ENCODE measurements around the gene AGPAT3. TPM values are rescaled to one million over a fixed set of nuclear protein-coding genes. Genes with fewer than 3 reads are reported as not detected.
A peak's percentile ranks its signal among the peaks of the same experiment; 100 is the strongest.

AGPAT3 gene
- total and polyA plus RNA-seq, 7 experiments from 2014 or later = 11.4 to 121 (median 62.5) TPM

GRCh38 chr21:44002511-44002910, 137.5 kb downstream of the AGPAT3 start:
- no peaks in the 10 kb centered on the region for H3K36me3 ChIP-seq (ENCODE audit: control insufficient read depth in 2 of 3, insufficient read depth in 3 of 3, low read length in 3 of 3)
- DNase-seq (no peak), ATAC-seq (no peak)
- H3K36me3 Mint-ChIP-seq = peaks cover 0 to 1% (median 0%) of the 10 kb centered on the region in 5 donors
- ChIA-PET POLR2A (no interaction called here), CTCF (interaction anchor here (0.7 kb wide), 1 partner anchor 805 kb away, joined by 3 read pairs; no protein-coding TSS in a partner anchor)
- intact Hi-C loops (cut with micrococcal nuclease) = no loop called here
- H3K4me3 ChIP-seq (ENCODE audit: low read length) = no peak overlapping the region
- H3K27ac ChIP-seq (ENCODE audit: low read depth, low read length) = no peak overlapping the region
- no peak overlapping the region for H3K27ac Mint-ChIP-seq
- H3K9me3 Mint-ChIP-seq = no peaks in the 10 kb centered on the region
- no peaks in the 10 kb centered on the region for H3K9me3 ChIP-seq (ENCODE audit: control insufficient read depth in 2 of 3, low read length in 3 of 3)
- H3K4me3 Mint-ChIP-seq = no peak overlapping the region
- H3K4me1 ChIP-seq (ENCODE audit: control insufficient read depth in 2 of 2, insufficient read depth in 2 of 2, low read length in 2 of 2) = no peaks in the 10 kb centered on the region
- H3K27me3 Mint-ChIP-seq = peaks cover 0 to 14% (median 0%) of the 10 kb centered on the region in 5 donors
- peaks cover 0 to 2% (median 0%) of the 10 kb centered on the region in 7 donors for H3K4me1 Mint-ChIP-seq
- no peaks in the 10 kb centered on the region for H3K27me3 ChIP-seq (ENCODE audit: control insufficient read depth in 2 of 2, insufficient read depth in 2 of 2, low read length in 2 of 2)

DNA sequence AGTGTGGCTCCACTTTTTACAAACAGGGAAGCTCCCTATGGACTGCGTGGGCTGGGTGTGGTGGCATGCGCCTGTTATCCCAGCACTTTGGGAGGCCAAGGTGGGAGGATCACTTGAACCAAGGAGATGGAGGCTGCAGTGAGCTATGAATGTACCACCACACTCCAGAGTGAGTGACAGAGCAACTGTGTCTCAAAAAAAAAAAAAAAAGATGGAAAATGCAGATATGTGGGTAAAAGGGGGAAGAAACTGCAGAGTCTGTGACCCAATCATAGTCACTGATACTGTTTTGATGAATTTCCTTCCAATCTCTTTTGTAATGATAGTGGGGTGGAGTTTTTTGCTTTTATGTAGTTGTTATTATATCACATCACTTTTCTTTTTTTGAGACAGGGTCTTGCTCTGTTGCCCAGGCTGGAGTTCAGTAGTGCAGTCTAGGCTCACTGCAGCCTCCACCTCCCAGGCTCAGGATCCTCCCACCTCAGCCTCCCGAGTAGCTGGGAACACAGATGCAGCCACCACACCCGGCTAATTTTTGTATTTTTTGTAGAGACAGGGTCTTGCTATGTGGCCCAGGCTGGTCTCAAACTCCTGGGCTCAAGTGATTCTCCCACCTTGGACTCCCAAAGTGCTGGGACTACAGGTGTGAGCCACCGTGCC, 138.4 kb downstream of the AGPAT3 start:
- intact Hi-C loops (cut with micrococcal nuclease) = no loop called here
- ChIA-PET CTCF (interaction anchor here (0.7 kb wide), 1 partner anchor 102 kb away, joined by 4 read pairs; no protein-coding TSS in a partner anchor), POLR2A (interaction anchor here (0.6 kb wide), 1 partner anchor 267 kb away, joined by 3 read pairs; no protein-coding TSS in a partner anchor)
- Histone ChIP-seq H3K27ac (ENCODE audit: low read depth, low read length) (no peak overlapping the region), H3K27me3 (ENCODE audit: control insufficient read depth in 2 of 2, insufficient read depth in 2 of 2, low read length in 2 of 2) (no peaks in the 10 kb centered on the region), H3K36me3 (ENCODE audit: control insufficient read depth in 2 of 3, insufficient read depth in 3 of 3, low read length in 3 of 3) (no peaks in the 10 kb centered on the region), H3K4me1 (ENCODE audit: control insufficient read depth in 2 of 2, insufficient read depth in 2 of 2, low read length in 2 of 2) (no peaks in the 10 kb centered on the region), H3K4me3 (ENCODE audit: low read length) (no peak overlapping the region), H3K9me3 (ENCODE audit: control insufficient read depth in 2 of 3, low read length in 3 of 3) (no peaks in the 10 kb centered on the region)
- peaks cover 0 to 7% (median 1%) of the 10 kb centered on the region in 5 donors for H3K36me3 Mint-ChIP-seq
- peaks cover 0 to 4% (median 0%) of the 10 kb centered on the region in 7 donors for H3K4me1 Mint-ChIP-seq
- H3K4me3 Mint-ChIP-seq = no peak overlapping the region
- H3K27me3 Mint-ChIP-seq = peaks cover 0 to 8% (median 0%) of the 10 kb centered on the region in 5 donors
- ATAC-seq (no peak), DNase-seq (no peak)
- H3K9me3 Mint-ChIP-seq = no peaks in the 10 kb centered on the region
- peak overlapping the region in 1 of 9 donors; percentile 51 for H3K27ac Mint-ChIP-seq

DNA sequence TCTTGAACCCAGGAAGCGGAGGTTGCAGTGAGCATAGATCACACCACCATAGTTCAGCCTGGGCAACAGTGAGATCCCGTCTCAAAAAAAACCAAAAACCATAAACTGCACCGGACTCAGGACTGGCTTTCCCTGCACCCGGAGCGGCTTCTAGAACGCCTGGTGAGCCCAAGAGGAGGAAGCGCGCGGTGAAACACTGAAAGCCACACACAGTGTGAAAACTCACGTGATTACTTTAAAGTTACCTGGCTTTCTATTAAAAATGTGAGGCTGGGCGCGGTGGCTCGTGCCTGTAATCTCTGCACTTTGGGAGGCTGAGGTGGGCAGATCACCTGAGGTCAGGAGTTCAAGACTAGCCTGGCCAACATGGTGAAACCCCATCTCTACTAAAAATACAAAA, 140.0 kb downstream of the AGPAT3 start:
- CTCF ChIA-PET = no interaction called here
- H3K9me3 Mint-ChIP-seq = no peaks in the 10 kb centered on the region
- ATAC-seq (no peak), DNase-seq (no peak)
- H3K9me3 ChIP-seq (ENCODE audit: control insufficient read depth in 2 of 3, low read length in 3 of 3) = no peaks in the 10 kb centered on the region
- POLR2A ChIA-PET = no interaction called here
- H3K27ac Mint-ChIP-seq = peak overlapping the region in 1 of 9 donors; percentile 22
- no peaks in the 10 kb centered on the region for H3K36me3 ChIP-seq (ENCODE audit: control insufficient read depth in 2 of 3, insufficient read depth in 3 of 3, low read length in 3 of 3)
- H3K36me3 Mint-ChIP-seq = peaks cover 0 to 8% (median 4%) of the 10 kb centered on the region in 5 donors
- H3K27me3 ChIP-seq (ENCODE audit: control insufficient read depth in 2 of 2, insufficient read depth in 2 of 2, low read length in 2 of 2) = no peaks in the 10 kb centered on the region
- H3K4me1 ChIP-seq (ENCODE audit: control insufficient read depth in 2 of 2, insufficient read depth in 2 of 2, low read length in 2 of 2) = no peaks in the 10 kb centered on the region
- intact Hi-C loops (cut with micrococcal nuclease) = no loop called here
- H3K4me1 Mint-ChIP-seq = peaks cover 0 to 9% (median 2%) of the 10 kb centered on the region in 7 donors
- H3K4me3 Mint-ChIP-seq = no peak overlapping the region
- no peak overlapping the region for H3K4me3 ChIP-seq (ENCODE audit: low read length)
- peaks cover 0 to under 1% (median 0%) of the 10 kb centered on the region in 5 donors for H3K27me3 Mint-ChIP-seq
- no peak overlapping the region for H3K27ac ChIP-seq (ENCODE audit: low read depth, low read length)

DNA sequence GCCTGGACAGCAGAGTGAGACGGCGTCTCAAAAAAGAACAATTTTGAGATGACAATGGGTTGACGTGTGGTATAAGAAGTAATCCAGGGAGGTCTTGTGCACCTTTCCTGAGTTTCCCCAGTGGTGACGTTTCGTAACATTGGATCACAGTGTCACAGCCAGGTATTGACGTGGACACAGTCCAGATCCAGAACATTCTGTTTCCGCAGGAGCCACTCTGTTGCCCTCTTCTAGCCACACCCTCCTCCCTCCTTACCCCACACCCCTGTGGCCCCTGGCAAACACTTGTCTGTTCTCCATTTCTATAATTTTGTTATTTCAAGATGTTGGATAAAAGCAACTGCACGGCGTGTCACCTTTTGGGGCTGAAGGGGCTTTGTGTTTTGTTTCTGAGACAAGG, 140.6 kb downstream of the AGPAT3 start:
- intact Hi-C loops (cut with micrococcal nuclease) = no loop called here
- H3K36me3 Mint-ChIP-seq = peaks cover 0 to 8% (median 4%) of the 10 kb centered on the region in 5 donors
- no peaks in the 10 kb centered on the region for H3K27me3 Mint-ChIP-seq
- no peaks in the 10 kb centered on the region for H3K9me3 Mint-ChIP-seq
- Histone ChIP-seq H3K27me3 (ENCODE audit: control insufficient read depth in 2 of 2, insufficient read depth in 2 of 2, low read length in 2 of 2) (no peaks in the 10 kb centered on the region), H3K4me3 (ENCODE audit: low read length) (no peak overlapping the region), H3K27ac (ENCODE audit: low read depth, low read length) (no peak overlapping the region), H3K4me1 (ENCODE audit: control insufficient read depth in 2 of 2, insufficient read depth in 2 of 2, low read length in 2 of 2) (no peaks in the 10 kb centered on the region), H3K9me3 (ENCODE audit: control insufficient read depth in 2 of 3, low read length in 3 of 3) (no peaks in the 10 kb centered on the region), H3K36me3 (ENCODE audit: control insufficient read depth in 2 of 3, insufficient read depth in 3 of 3, low read length in 3 of 3) (no peaks in the 10 kb centered on the region)
- H3K4me1 Mint-ChIP-seq = peaks cover 0 to 14% (median 7%) of the 10 kb centered on the region in 7 donors
- no peak overlapping the region for H3K27ac Mint-ChIP-seq
- ATAC-seq (no peak), DNase-seq (no peak)
- no peak overlapping the region for H3K4me3 Mint-ChIP-seq
- ChIA-PET CTCF (no interaction called here), POLR2A (no interaction called here)

DNA sequence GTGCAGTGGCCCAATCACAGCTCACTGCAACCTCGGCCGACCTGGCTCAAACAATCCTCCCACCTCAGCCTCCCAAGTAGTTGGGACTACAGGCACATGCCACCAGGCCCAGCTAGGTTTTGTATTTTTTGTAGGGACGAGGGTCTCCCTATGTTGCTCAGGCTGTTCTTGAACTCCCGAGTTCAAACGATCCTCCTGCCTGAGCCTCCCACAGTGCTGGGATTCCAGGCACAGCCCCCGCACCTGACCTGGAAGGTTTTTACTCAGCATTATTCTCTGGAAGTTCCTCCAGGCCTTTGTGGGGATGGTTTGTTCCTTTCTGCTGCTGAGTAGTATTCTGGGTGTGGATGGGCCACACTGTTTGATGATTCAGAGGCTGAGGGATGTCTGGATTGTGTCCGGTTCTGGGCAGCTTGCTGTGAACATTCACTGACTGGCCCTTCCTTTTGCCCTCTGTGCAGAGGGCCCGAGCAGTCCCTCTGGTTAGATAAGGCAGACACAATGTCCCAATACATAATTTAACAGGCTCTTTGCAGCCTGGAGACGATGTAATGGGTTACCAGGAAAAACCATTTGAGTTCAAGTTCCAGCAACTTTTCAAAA, 141.1 kb downstream of the AGPAT3 start:
- Histone ChIP-seq H3K9me3 (ENCODE audit: control insufficient read depth in 2 of 3, low read length in 3 of 3) (no peaks in the 10 kb centered on the region), H3K4me3 (ENCODE audit: low read length) (no peak overlapping the region), H3K27me3 (ENCODE audit: control insufficient read depth in 2 of 2, insufficient read depth in 2 of 2, low read length in 2 of 2) (no peaks in the 10 kb centered on the region), H3K4me1 (ENCODE audit: control insufficient read depth in 2 of 2, insufficient read depth in 2 of 2, low read length in 2 of 2) (peaks cover 0 to 3% of the 10 kb centered on the region in 2 donors), H3K27ac (ENCODE audit: low read depth, low read length) (no peak overlapping the region), H3K36me3 (ENCODE audit: control insufficient read depth in 2 of 3, insufficient read depth in 3 of 3, low read length in 3 of 3) (no peaks in the 10 kb centered on the region)
- Mint-ChIP-seq H3K9me3 (no peaks in the 10 kb centered on the region), H3K27ac (peak overlapping the region in 1 of 9 donors; percentile 4), H3K4me3 (no peak overlapping the region), H3K36me3 (peaks cover 0 to 8% (median 4%) of the 10 kb centered on the region in 5 donors), H3K4me1 (peaks cover 3 to 16% (median 10%) of the 10 kb centered on the region in 7 donors), H3K27me3 (no peaks in the 10 kb centered on the region)
- DNase-seq (no peak), ATAC-seq (no peak)
- ChIA-PET CTCF (no interaction called here), POLR2A (no interaction called here)
- intact Hi-C loops (cut with micrococcal nuclease) = no loop called here

- no peak overlapping the region for H3K27ac ChIP-seq (ENCODE audit: low read depth, low read length)
- DNase-seq = no peak
- H3K4me3 Mint-ChIP-seq = no peak overlapping the region
- no peak for ATAC-seq
- intact Hi-C loops (cut with micrococcal nuclease) = no loop called here
- no peaks in the 10 kb centered on the region for H3K9me3 ChIP-seq (ENCODE audit: control insufficient read depth in 2 of 3, low read length in 3 of 3)
- peaks cover 0 to 6% of the 10 kb centered on the region in 2 donors for H3K4me1 ChIP-seq (ENCODE audit: control insufficient read depth in 2 of 2, insufficient read depth in 2 of 2, low read length in 2 of 2)
- peaks cover 7 to 20% (median 14%) of the 10 kb centered on the region in 7 donors for H3K4me1 Mint-ChIP-seq
- H3K36me3 ChIP-seq (ENCODE audit: control insufficient read depth in 2 of 3, insufficient read depth in 3 of 3, low read length in 3 of 3) = no peaks in the 10 kb centered on the region
- peaks cover 0 to 8% (median 4%) of the 10 kb centered on the region in 5 donors for H3K36me3 Mint-ChIP-seq
- H3K27me3 Mint-ChIP-seq = no peaks in the 10 kb centered on the region
- POLR2A ChIA-PET = no interaction called here
- no peaks in the 10 kb centered on the region for H3K27me3 ChIP-seq (ENCODE audit: control insufficient read depth in 2 of 2, insufficient read depth in 2 of 2, low read length in 2 of 2)
- CTCF ChIA-PET = no interaction called here
- no peak overlapping the region for H3K4me3 ChIP-seq (ENCODE audit: low read length)
- no peak overlapping the region for H3K27ac Mint-ChIP-seq
- no peaks in the 10 kb centered on the region for H3K9me3 Mint-ChIP-seq
These were observed 141.6 kb downstream of the AGPAT3 start for GRCh38 chr21:44006656-44007055.
